NCI-H146 (cell line): ENCODE data around the gene GALNT13.

ENCODE experiments used
- DNase-seq: peaks from one replicate; lab custom pipeline; 2025; lab: John Stamatoyannopoulos, UW

Gene GALNT13

DNA sequence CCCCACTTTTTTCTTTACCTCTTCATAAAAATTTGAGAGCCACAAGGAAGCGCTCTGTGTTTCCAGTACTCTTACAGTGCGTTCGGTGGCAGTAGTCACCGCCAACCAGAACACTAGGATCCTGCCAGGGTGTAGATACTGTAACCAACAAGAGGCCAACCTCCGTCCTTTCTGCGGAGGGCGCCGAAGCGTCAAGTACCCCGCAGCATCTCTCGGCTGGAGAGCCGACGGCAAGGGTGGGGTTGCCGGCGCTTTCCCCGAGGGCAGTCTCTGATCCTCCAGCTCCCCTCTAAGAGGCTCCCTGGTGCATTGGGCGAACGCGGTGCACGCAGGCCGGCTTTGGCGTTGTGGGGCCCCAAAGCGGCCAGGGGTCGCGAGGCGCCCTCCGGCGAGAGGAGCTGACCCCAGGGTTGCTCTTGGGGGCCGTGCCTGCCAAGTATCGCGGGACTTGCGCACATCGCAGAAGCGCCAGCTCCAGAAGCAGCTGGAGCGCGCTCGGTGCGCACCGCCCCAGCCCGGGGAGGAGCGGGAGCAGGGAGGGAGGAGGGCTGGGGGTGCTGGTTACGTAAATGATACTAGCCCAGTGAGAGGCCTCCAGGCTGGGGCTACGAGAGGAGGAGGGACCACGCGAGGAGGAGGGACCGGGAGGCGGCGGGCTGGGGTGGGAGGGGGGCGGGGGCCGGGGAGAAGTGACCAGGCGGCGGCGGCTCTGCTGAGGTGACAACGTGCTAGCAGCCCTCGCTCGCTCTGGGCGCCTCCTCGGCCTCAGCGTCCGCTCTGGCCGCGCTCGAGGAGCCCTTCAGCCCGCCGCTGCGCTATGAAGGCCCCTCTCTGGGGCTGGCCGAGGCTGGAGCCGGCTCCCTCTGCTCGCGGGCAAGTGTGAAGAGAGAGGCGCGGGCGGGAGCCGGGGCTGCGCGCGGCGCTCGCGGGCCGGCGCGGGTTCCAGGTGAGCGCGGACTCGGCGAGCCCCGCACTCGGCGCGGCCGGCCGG is at the start of gene GALNT13:
Gene GALNT13, plus strand, starts transcription at position 692 of the 991 bp plus-strand sequence.
- no peak for DNase-seq

GRCh38 chr2:153823880-153824279 is 47.8 kb upstream of the GALNT13 start:
- no peak for DNase-seq

DNA sequence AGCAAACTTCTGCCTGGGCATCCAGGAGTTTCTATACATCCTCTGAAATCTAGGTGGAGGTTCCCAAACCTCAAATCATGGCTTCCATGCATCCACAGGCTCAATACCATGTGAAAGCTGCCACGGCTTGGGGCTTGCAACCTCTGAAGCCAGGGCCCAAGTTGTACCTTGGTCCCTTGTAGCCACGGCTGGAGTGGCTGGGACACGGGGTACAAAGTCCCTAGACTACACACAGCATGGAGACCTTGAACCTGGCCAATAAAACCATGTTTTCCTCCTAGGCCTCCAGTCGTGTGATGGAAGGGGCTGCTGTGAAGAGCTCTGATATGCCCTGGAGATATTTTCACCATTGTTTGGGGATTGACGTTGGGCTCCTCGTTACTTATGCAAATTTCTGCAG is 43.4 kb upstream of the GALNT13 start:
- no peak for DNase-seq

GRCh38 chr2:153834662-153835061 is 37.1 kb upstream of the GALNT13 start:
- DNase-seq = no peak

- no peak for DNase-seq
Observed at GRCh38 chr2:153858250-153858649, 13.5 kb upstream of the GALNT13 start.

- DNase-seq = no peak
Observed at GRCh38 chr2:153864022-153864421, 7.7 kb upstream of the GALNT13 start.

DNA sequence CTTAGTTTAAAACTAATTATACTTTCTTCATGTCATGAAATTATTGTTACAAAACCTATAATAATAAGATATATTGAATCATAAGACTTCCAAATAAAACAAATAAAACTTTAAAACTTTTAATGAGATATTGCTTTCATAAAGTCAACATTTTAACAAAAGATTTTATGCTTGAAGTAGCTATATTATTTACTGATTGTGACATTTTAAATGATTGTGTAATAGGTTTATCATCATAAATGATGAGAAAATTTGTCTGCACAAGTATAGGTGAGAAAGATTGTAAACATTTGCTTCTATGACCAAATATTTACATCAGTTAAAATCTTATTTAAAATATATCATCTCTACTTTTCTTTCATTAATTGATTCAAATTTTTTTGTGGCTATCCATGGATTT is 5.1 kb upstream of the GALNT13 start:
- DNase-seq = no peak

DNA sequence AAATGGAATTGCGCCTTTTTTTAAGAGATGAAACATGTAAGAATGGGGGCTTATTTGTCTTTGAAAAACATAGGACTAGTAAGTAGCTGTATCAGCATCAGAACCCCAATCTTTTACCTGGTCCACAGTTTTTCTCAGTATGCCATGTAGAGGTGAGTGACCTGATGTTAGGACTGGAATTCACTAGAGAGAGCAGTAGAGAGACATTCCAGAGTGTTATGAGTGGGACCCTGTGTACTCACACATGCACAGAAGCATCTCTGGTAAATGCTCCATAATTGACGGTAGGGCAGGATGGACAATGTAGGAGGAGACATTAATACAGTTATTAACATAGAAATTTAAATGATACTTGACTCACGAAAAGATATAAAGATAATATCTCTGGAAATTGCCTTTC is 1.4 kb upstream of the GALNT13 start:
- DNase-seq = no peak

- DNase-seq = no peak
Observed at GRCh38 chr2:153872311-153873051, 759 bp downstream of the GALNT13 start.

- no peak for DNase-seq
Observed at GRCh38 chr2:153873052-153874048, 1.6 kb downstream of the GALNT13 start.

DNA sequence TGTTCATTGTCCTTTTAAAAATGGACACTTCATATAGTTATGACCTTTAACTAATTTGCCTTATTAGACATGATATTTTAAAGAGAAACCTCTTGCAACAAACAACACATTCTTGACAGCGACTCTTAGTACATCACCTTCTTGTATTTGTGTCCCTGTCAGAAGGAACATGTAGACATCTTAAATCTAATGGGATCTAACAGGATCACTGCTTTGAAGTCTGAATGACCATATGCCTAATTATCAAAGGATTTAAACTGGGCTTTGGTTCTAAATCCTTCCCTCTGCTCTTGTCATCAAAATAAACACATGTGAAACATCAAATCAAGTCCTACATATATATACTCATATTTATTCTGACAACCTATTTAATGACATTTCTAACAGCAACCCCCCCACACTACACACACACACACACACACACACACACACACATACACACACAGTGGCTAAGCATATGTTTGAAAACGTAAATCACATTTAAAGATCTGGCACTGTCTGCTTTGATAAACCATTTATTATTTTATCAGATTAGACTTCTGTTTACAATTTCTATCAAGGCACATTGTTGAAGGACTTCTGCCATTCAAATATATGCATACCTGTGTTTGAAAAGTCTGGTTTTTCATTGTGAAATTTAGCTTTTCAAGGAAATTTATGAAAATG is 4.2 kb downstream of the GALNT13 start:
- no peak for DNase-seq

GRCh38 chr2:153880926-153881325 is 9.2 kb downstream of the GALNT13 start:
- DNase-seq = no peak

DNA sequence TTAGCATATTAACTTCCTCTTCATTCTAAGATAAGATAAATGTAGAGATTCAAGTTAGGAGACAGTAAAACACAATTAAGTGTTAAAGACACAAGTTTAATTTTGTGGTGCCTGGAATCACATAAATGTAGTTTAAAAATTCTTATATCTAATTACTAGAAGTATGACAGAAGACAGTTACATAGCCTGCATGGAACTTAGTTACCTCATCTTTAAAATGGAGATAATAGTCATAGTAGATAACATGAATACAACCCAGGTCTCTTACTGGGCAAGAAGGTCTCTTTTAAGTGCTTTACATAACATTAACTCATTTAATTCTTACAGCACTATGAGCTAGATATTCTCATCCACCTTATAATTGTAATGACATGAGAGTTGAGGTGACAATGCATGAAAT is 15.1 kb downstream of the GALNT13 start:
- DNase-seq = no peak

GRCh38 chr2:153890576-153890975 is 18.9 kb downstream of the GALNT13 start:
- DNase-seq = peak; percentile 1

DNA sequence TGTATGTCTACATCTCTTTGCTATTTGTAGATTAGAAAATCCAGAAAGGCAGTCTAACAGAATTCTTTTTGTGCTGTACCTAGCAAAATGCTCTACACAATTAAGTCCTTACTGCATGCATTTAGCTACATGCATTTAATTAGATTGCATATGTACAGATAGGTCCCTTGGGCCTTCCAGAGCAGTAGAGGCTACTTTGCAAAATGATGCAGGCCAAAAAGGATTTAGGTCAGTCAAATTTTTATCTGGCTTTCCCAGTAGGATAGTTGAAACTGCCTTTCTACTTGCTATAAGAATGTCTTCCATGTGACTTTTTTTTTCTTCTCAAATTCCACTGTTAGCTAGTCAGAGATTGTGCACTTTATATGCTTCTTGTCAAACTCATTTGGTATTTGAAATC is 19.3 kb downstream of the GALNT13 start:
- DNase-seq = no peak

- no peak for DNase-seq
Observed at GRCh38 chr2:153912798-153913396, 41.2 kb downstream of the GALNT13 start.

DNA sequence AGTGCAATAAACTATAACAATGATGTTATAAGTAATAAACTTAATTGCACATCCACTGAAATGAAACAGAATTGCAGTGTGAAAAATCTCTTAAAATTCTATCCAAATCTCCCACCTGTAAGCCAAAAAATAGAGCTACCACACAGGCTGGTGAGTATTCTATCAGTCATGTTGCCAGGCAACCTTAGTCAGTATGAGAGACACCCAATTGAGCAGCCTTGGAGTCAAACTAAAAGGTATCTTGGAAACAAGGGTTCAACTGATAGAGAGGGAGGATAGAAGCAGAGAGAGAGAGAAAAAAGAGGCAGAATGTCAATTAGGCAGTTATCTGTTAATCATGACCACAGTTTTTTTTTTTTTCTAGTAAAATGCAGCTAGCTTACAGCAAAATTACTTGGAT is 45.8 kb downstream of the GALNT13 start:
- no peak for DNase-seq

- no peak for DNase-seq
Observed at GRCh38 chr2:153935511-153935910, 63.8 kb downstream of the GALNT13 start.

- no peak for DNase-seq
Observed at GRCh38 chr2:153939124-153939796, 67.5 kb downstream of the GALNT13 start.

DNA sequence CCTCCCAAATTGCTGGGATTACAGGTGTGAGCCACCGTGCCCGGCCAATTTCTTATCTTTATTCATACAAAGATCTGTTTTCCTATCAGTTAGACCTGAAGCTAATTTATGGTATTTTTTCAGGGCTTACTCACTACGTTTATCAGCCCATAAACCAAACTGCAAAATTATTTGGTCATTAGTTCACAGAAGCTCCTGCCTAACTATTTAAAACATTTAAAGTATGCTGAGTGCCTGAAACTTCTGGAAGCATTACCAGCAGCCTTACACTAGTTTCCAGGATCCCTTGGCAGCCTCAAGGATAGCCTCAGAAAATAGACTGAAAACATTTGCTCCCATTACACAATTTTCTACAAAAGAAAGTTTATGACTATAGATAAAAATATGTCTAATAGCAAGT is 68.8 kb downstream of the GALNT13 start:
- DNase-seq = no peak
